ENCODE measurements around the gene SORCS1. TPM values are rescaled to one million over a fixed set of nuclear protein-coding genes. Genes with fewer than 3 reads are reported as not detected.

SORCS1 gene
- total and polyA plus RNA-seq, 4 donors: 0.04 to 3.5 (median 0.05) TPM

- DNase-seq (no peak), ATAC-seq (ENCODE audit: insufficient read depth, low FRiP score) (no peak)
- Histone ChIP-seq H3K27me3 (ENCODE audit: control insufficient read depth in 3 of 3, insufficient read depth in 3 of 3, low read length in 2 of 3) (peaks cover 0 to 4% (median 0%) of the 10 kb centered on the region in 3 donors), H3K4me3 (no peak overlapping the region), H3K9me3 (ENCODE audit: control insufficient read depth in 4 of 4, insufficient read depth in 3 of 4, low read length in 3 of 4) (no peaks in the 10 kb centered on the region), H3K36me3 (ENCODE audit: control insufficient read depth in 4 of 4, insufficient read depth in 4 of 4, low read length in 4 of 4) (no peaks in the 10 kb centered on the region), H3K27ac (ENCODE audit: low read depth in 1 of 2, low read length in 1 of 2) (no peak overlapping the region), H3K9ac (ENCODE audit: insufficient read depth in 1 of 2, low read length in 2 of 2) (no peak overlapping the region), H3K4me1 (ENCODE audit: control insufficient read depth in 5 of 5, insufficient read depth in 5 of 5, low read length in 5 of 5) (no peaks in the 10 kb centered on the region)
- no peak for TF ChIP-seq CTCF (IDR thresholded peaks at IDR 0.05; ENCODE audit: control extremely low read depth, extremely low read depth)
- 56 to 75% methylated on average over 2 of the region's 2 CpGs for WGBS, 2 donors
Observed at GRCh38 chr10:106577756-106578155, 586.8 kb downstream of the SORCS1 start.

- ATAC-seq (ENCODE audit: insufficient read depth, low FRiP score) (no peak), DNase-seq (no peak)
- no peak overlapping the region for H3K9ac ChIP-seq (ENCODE audit: insufficient read depth in 1 of 2, low read length in 2 of 2)
- no peaks in the 10 kb centered on the region for H3K36me3 ChIP-seq (ENCODE audit: control insufficient read depth in 4 of 4, insufficient read depth in 4 of 4, low read length in 4 of 4)
- H3K27me3 ChIP-seq (ENCODE audit: control insufficient read depth in 3 of 3, insufficient read depth in 3 of 3, low read length in 2 of 3): peaks cover 0 to 4% (median 0%) of the 10 kb centered on the region in 3 donors
- H3K27ac ChIP-seq (ENCODE audit: low read depth in 1 of 2, low read length in 1 of 2): no peak overlapping the region
- H3K4me1 ChIP-seq (ENCODE audit: control insufficient read depth in 5 of 5, insufficient read depth in 5 of 5, low read length in 5 of 5): no peaks in the 10 kb centered on the region
- whole genome bisulfite sequencing, 2 donors: 64 to 76% methylated on average over 9 of the region's 9 CpGs
- no peak for TF ChIP-seq CTCF (IDR thresholded peaks at IDR 0.05; ENCODE audit: control extremely low read depth, extremely low read depth)
- no peaks in the 10 kb centered on the region for H3K9me3 ChIP-seq (ENCODE audit: control insufficient read depth in 4 of 4, insufficient read depth in 3 of 4, low read length in 3 of 4)
- no peak overlapping the region for H3K4me3 ChIP-seq
Observed at GRCh38 chr10:106577266-106577665, 587.2 kb downstream of the SORCS1 start.

DNA sequence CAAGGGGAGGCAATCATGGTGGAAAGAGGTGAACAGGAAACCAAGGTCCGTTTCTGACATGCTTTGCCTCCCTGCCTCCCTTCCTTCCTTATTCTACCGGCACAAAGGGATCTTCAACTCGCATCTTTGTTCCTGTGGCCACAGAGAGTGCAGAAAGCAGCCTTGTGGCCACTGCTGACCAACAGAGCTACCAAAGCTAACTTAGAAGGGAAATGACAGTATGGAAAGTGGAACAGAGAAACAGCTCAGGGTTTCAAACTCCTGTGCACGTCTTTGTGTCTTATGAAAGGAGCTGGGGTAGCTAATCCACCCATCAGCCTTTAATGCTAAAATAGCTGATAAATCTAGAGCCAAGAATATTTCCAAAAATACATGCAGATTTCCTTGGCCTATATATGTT is 588.0 kb downstream of the SORCS1 start:
- ATAC-seq (ENCODE audit: insufficient read depth, low FRiP score) (no peak), DNase-seq (no peak)
- Histone ChIP-seq H3K27me3 (ENCODE audit: control insufficient read depth in 3 of 3, insufficient read depth in 3 of 3, low read length in 2 of 3) (peaks cover 0 to 4% (median 0%) of the 10 kb centered on the region in 3 donors), H3K9me3 (ENCODE audit: control insufficient read depth in 4 of 4, insufficient read depth in 3 of 4, low read length in 3 of 4) (no peaks in the 10 kb centered on the region), H3K4me1 (ENCODE audit: control insufficient read depth in 5 of 5, insufficient read depth in 5 of 5, low read length in 5 of 5) (no peaks in the 10 kb centered on the region), H3K9ac (ENCODE audit: insufficient read depth in 1 of 2, low read length in 2 of 2) (no peak overlapping the region), H3K27ac (ENCODE audit: low read depth in 1 of 2, low read length in 1 of 2) (no peak overlapping the region), H3K4me3 (no peak overlapping the region), H3K36me3 (ENCODE audit: control insufficient read depth in 4 of 4, insufficient read depth in 4 of 4, low read length in 4 of 4) (no peaks in the 10 kb centered on the region)
- WGBS, 2 donors: 29 to 43% methylated on average over 4 of the region's 4 CpGs
- no peak for TF ChIP-seq CTCF (IDR thresholded peaks at IDR 0.05; ENCODE audit: control extremely low read depth, extremely low read depth)

DNA sequence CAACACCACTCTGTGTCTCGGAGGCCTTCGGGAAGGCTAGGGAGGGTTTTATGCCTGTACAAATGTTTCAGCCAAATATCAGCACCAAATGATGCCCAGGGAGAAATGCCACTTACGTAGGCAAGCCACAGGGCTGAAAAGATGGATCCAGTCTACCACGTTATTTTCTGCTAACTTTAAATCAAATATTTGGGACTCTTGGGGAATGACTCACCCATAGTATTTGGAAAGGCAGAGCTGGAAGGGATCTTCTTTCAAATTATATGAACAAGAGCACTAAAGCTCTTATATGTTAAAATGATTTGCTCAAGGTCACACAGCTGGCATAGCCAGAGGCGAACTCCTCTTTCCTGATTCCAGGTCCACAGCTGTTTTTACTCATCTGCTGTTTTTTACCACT is 591.4 kb downstream of the SORCS1 start:
- Histone ChIP-seq H3K4me3 (no peak overlapping the region), H3K4me1 (ENCODE audit: control insufficient read depth in 5 of 5, insufficient read depth in 5 of 5, low read length in 5 of 5) (no peaks in the 10 kb centered on the region), H3K36me3 (ENCODE audit: control insufficient read depth in 4 of 4, insufficient read depth in 4 of 4, low read length in 4 of 4) (no peaks in the 10 kb centered on the region), H3K9me3 (ENCODE audit: control insufficient read depth in 4 of 4, insufficient read depth in 3 of 4, low read length in 3 of 4) (no peaks in the 10 kb centered on the region), H3K27ac (ENCODE audit: low read depth in 1 of 2, low read length in 1 of 2) (no peak overlapping the region), H3K9ac (ENCODE audit: insufficient read depth in 1 of 2, low read length in 2 of 2) (no peak overlapping the region), H3K27me3 (ENCODE audit: control insufficient read depth in 3 of 3, insufficient read depth in 3 of 3, low read length in 2 of 3) (peaks cover 0 to 4% (median 0%) of the 10 kb centered on the region in 3 donors)
- ATAC-seq (ENCODE audit: insufficient read depth, low FRiP score) (no peak), DNase-seq (no peak)
- TF ChIP-seq CTCF (IDR thresholded peaks at IDR 0.05; ENCODE audit: control extremely low read depth, extremely low read depth): no peak
- WGBS, 2 donors: 66 to 74% methylated on average over 5 of the region's 5 CpGs

Measured in lung (tissue), 12 donors.